Neutrophil (primary cell): ENCODE measurements around the gene TADA2A.

Experiments used
- H3K27ac ChIP-seq: fragments of 200-600 bp; sonication (generic); 2 replicates; pipeline ENCODE4 v1.5.1; 2016; ENCODE audit warnings: mild to moderate bottlenecking, moderate library complexity
- H3K27me3 ChIP-seq: fragments of 200-600 bp; sonication (generic); 2 replicates; pipeline ENCODE4 v1.6.0; 2016; ENCODE audit warnings: mild to moderate bottlenecking
- H3K36me3 ChIP-seq: fragments of 200-600 bp; sonication (generic); 2 replicates; pipeline ENCODE4 v1.5.1; 2017
- H3K4me1 ChIP-seq, 2 experiments: fragments of 200-600 bp in 1 of 2; sonication (generic) in 1 of 2; 1 replicate in 1 of 2; 2 replicates in 1 of 2; pipeline versions ENCODE4 v1.5.1 to v1.6.1; 2013 to 2016; ENCODE audit warnings: low read depth in 1 of 2, low read length in 1 of 2, mild to moderate bottlenecking in 1 of 2, moderate library complexity in 1 of 2; ENCODE audit not compliant: control insufficient read depth in 1 of 2, insufficient read depth in 1 of 2
- H3K4me3 ChIP-seq, 2 experiments: fragments of 200-600 bp in 1 of 2; sonication (generic) in 1 of 2; 1 replicate in 1 of 2; 2 replicates in 1 of 2; pipeline ENCODE4 v1.5.1; 2013 to 2016; ENCODE audit warnings: low read depth in 1 of 2, low read length in 1 of 2, mild to moderate bottlenecking in 1 of 2, moderate library complexity in 1 of 2
- H3K9me3 ChIP-seq: fragments of 200-600 bp; sonication (generic); 2 replicates; pipeline ENCODE4 v1.5.1; 2016
- TF ChIP-seq, protein P1 (sequence below): fragments of 200-600 bp; sonication (generic); IDR thresholded peaks from 2 replicates; pipeline ENCODE4 v1.5.1; 2016; ENCODE audit warnings: antibody characterized with exemption

TADA2A gene

GRCh38 chr17:37361543-37361942, 45.1 kb upstream of the TADA2A start:
- TF ChIP-seq, protein P1, sequence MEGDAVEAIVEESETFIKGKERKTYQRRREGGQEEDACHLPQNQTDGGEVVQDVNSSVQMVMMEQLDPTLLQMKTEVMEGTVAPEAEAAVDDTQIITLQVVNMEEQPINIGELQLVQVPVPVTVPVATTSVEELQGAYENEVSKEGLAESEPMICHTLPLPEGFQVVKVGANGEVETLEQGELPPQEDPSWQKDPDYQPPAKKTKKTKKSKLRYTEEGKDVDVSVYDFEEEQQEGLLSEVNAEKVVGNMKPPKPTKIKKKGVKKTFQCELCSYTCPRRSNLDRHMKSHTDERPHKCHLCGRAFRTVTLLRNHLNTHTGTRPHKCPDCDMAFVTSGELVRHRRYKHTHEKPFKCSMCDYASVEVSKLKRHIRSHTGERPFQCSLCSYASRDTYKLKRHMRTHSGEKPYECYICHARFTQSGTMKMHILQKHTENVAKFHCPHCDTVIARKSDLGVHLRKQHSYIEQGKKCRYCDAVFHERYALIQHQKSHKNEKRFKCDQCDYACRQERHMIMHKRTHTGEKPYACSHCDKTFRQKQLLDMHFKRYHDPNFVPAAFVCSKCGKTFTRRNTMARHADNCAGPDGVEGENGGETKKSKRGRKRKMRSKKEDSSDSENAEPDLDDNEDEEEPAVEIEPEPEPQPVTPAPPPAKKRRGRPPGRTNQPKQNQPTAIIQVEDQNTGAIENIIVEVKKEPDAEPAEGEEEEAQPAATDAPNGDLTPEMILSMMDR = no peak
- Histone ChIP-seq H3K27ac (no peak overlapping the region), H3K27me3 (no peaks in the 10 kb centered on the region)

DNA sequence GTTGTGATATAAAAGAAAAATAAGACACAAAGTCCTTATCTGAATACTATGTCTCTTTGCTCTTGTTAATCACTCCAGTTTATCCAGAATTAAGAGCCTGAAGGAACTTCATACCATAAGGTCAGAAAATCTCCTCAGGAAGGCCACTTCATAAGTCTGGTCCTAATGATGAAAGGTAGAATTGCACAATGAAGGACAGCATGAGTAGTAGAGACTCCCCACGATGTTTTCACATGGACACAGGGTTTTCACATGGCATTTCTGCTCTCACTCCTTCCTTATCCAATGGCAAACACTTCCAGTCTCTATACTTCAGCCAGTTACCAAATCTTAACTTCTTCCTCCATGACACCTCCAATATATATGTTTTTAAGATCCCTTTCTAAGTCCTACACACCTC, 41.1 kb upstream of the TADA2A start:
- TF ChIP-seq, protein P1 = no peak
- no peaks in the 10 kb centered on the region for H3K27me3 ChIP-seq
- H3K27ac ChIP-seq = no peak overlapping the region
- H3K4me3 ChIP-seq = no peak overlapping the region
- no peaks in the 10 kb centered on the region for H3K36me3 ChIP-seq
- no peaks in the 10 kb centered on the region for H3K9me3 ChIP-seq
- H3K4me1 ChIP-seq = peaks cover 8 to 9% of the 10 kb centered on the region in 2 experiments

More at GRCh38 chr17:37361543-37361942, 45.1 kb upstream of the TADA2A start:
- Histone ChIP-seq H3K9me3 (no peaks in the 10 kb centered on the region), H3K36me3 (no peaks in the 10 kb centered on the region), H3K4me1 (peaks cover 18 to 21% of the 10 kb centered on the region in 2 experiments), H3K4me3 (no peak overlapping the region)

- TF ChIP-seq, protein P1 = no peak
- Histone ChIP-seq H3K9me3 (no peaks in the 10 kb centered on the region), H3K36me3 (no peaks in the 10 kb centered on the region), H3K4me1 (peaks cover 8 to 9% of the 10 kb centered on the region in 2 experiments), H3K4me3 (no peak overlapping the region), H3K27me3 (no peaks in the 10 kb centered on the region), H3K27ac (no peak overlapping the region)
These were observed 38.1 kb upstream of the TADA2A start for GRCh38 chr17:37368577-37368976.

GRCh38 chr17:37373530-37374159, 33.0 kb upstream of the TADA2A start:
- Histone ChIP-seq H3K27me3 (no peaks in the 10 kb centered on the region), H3K9me3 (no peaks in the 10 kb centered on the region), H3K27ac (no peak overlapping the region), H3K4me1 (peaks cover 7% of the 10 kb centered on the region in 2 experiments), H3K36me3 (no peaks in the 10 kb centered on the region), H3K4me3 (no peak overlapping the region)
- TF ChIP-seq, protein P1 = no peak

GRCh38 chr17:37375706-37376105, 31.0 kb upstream of the TADA2A start, which contains the start of gene C17orf78:
C17orf78 (plus strand) TSS chr17:37375985; CDS start chr17:37376093, 108 bp downstream.
- TF ChIP-seq, protein P1 = no peak

More at GRCh38 chr17:37375706-37376105, 31.0 kb upstream of the TADA2A start, which contains the start of gene C17orf78:
- no peaks in the 10 kb centered on the region for H3K4me1 ChIP-seq
- H3K27ac ChIP-seq = no peak within 1 kb of the TSS
- no peaks in the 10 kb centered on the region for H3K36me3 ChIP-seq
- no peaks in the 10 kb centered on the region for H3K27me3 ChIP-seq
- H3K9me3 ChIP-seq = no peaks in the 10 kb centered on the region
- no peak within 1 kb of the TSS for H3K4me3 ChIP-seq
